Left forelimb (tissue), 1 donor: ENCODE data around the gene CREG1.

ENCODE experiments used
- DNase-seq: peaks from one replicate; pipeline ENCODE4 v3.0.0-alpha.2; 2018; ENCODE audit warnings: low spot score

Gene CREG1

DNA sequence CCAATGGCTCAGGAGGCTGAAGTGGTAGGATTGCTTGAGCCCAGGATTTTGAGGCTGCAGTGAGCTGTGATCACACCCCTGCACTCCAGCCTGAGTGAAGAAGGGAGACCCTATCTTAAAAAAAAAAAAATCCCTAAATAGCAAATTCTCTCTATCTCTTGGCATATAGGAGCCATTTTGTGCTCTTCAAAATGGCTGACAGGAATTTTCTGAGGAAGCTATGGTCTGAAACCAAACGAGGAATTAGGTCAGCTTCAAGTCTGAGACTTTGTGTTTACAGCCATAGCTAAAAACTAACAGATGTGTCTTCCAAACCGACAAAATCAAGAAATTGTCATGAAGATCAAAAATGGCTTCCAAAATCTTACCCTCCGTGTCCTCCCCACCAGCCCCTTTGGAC is 45.8 kb downstream of the CREG1 start:
- no peak for DNase-seq

DNA sequence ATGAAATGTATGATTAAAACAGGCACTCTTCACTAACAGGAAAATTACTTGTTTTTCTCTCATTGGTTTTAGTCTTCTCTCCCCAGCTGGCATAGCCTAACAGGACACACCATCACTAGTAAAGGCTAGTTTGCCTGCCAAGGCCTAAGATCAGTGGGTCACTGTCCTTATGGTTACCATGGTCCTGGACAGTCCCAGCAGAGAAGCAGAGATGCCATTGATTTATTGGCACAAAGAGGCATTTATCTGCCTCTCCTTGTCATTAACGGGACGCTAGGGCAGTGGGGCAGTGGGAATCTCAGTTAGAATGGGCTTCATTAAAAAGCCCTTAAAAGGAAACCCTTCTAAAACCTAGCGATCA is 49.1 kb downstream of the CREG1 start:
- no peak for DNase-seq

DNA sequence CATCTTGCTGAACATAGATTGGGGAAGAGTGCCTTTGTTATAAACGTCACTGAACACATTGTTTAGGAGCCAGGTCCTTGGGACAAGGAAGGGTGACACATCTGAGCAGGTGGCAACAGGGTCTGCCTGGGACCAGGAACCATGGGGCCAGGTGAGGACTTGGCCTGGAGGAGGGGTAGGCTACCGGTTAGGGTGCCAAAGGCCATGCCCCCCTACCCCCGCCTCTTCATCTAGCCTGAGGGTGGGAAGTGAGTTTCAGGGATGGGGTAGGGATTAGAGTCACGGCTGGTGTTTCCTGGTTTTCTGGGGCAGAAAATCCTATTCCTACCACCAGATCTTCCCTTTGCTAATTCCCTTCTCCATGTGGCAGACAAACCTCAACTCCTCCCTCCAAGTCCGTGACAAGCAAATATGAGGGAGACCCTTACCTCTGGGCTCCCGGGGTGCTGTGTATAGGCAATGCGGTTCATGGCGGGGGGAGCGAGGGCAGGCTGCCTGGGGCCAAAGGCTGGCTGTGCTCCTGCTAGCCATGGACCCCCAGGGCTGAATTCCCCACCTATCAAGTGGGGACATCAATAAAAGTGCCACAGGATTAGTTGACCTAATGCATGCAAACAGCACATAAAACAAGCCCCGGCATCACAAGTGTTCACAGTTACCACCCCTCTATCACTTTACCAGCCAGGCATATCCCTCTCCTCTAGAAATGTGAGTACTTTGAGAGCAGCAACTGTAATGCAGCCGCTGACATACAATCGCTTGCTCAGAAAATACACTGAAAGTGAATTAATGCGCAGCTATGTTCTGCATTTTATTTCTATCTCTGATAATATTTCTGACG is 49.7 kb downstream of the CREG1 start:
- DNase-seq, result no peak

DNA sequence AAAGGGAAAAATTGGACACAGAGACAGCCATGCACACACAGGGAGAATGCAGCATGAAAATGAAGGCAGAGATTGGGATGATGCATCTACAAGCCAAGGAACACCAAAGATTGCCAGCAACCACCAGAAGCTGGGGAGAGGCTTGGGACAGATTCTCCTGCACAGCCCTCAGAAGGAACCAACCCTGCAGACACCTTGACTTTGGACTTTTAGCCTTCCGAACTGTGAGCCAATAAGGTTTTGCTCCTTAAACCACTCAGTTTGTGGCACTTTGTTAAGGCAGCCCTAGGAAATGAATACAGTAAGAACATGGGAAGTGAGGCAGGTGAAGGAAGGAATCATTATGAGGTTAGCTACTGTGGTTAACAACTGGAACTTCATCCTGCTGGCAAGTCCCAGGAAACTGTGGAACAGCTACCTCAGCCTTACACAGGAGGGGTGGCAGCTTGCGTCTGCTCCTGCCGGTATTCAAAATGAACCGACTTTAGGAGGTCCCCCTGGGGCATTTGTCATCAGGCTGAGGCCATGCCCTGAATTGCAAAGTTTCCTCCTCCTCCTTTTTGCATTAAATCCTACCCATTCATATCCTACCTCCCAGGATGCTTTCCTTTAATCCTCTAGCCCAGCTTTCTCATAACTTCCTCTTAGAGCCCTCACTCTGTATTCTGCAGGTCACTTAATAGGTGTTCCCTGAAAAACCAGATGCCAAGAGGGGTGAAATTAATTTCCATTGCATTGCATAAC is 50.7 kb downstream of the CREG1 start:
- no peak for DNase-seq

DNA sequence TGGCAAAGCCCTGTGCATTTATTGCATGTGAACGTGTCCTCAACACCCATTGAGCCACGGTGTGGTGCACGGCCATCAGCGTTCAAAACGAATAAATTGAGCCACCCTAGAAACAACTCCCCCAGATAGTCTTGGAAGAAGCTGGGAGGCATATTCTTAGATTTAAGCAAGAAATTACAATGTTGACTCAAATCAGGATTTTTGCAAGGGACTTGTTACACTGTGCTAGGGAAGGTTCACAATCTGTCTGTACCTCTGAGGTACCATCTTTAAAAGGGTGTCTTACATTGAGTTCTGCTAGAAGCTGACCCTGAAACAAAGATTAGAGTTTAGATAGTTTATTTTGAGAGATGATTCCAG is 51.4 kb downstream of the CREG1 start:
- DNase-seq, result no peak

DNA sequence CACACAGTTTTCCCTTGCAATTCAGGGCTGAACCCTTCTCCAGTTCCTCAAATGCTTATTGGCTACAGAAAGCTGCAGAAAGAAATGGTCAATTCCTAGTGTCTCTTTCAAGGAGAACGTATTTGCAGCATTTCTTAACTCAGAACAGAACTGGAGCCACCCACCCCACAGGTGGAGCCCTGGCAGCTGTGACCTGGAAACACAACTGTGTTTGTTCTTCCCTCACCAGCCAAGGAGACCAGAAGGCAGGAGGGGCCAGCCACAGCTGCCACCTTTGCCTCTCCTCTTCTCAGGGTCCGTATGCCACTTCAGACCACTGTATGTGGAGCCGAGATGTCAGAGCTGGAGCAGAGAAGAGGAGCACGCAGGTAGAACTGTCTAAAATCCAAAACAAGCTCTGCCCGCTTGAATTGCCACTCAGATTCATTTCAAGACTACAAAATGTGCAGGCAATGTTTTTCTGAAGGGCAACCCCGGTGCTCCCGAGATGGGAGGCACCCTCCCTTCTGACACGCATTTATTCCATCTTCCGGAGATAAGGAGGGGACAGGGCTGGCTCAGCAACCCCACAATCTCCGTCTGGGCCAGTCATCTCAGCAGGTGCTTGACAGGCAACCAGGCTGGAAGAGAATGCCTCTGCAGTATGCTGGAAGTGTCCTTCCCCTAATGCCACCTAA is 51.9 kb downstream of the CREG1 start:
- no peak for DNase-seq

DNA sequence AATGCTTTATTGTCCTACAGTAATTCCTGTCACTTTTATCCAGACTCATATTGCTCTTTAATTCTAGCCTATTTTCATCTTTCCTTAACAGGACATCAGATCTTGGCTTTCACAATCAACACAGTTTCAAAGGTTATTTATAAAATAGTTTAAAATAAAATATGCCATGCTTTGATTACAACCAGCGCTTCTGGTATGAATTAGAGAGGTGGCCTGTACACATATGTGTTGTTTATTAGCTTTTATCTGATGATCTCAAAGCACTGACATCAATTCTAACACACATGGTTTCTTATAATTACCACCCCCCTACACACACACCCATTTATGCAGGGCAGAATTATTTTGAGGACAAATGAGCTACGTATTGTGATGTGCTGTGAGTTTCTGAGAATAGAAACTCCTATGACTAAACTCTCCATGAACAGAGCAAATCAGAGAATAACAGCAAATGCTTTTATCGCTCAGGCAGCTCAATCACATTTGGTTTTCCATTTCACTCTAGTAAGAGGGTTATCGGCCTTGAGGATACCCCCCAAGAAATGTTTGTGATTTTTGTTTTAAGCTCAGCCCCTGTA is 53.2 kb downstream of the CREG1 start:
- no peak for DNase-seq

DNA sequence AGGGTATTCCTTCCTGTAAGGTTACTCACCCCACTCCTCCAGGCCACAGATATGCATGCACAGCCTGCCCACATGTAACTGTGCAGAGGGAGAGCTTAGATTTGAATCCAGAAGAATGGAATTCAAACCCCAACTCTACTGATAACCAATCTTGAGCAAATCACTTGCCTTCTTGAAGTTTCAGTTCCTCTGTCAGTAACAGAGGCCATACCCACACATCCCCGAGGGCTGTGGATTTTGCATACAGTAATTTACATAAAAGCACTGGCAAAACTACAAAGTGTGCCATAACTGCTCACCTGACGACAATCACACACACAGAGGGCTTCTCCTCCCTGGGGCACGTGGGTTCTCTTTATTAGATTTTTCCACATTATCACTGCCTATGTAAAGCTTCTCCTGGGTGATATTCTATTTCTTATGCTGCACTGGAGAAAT is 53.9 kb downstream of the CREG1 start:
- no peak for DNase-seq

DNA sequence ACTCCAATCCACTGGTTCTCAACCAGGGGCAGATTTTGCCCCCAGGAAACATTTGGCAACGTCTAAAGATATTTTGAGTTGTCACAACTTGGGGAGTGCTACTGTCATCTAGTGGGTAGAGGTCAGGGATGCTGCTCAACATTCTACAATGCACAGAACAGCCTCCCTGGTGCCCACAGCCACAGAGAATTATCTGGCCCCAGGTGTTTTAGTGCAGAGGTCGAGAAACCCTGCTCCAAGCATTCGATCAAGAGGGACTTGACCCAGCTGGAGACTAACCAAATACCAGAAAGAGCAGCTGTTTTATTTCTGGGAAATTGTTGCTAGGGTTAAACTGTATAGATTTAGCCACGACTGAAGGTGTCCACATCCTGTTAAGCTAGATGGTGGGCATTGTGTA is 54.5 kb downstream of the CREG1 start:
- no peak for DNase-seq

DNA sequence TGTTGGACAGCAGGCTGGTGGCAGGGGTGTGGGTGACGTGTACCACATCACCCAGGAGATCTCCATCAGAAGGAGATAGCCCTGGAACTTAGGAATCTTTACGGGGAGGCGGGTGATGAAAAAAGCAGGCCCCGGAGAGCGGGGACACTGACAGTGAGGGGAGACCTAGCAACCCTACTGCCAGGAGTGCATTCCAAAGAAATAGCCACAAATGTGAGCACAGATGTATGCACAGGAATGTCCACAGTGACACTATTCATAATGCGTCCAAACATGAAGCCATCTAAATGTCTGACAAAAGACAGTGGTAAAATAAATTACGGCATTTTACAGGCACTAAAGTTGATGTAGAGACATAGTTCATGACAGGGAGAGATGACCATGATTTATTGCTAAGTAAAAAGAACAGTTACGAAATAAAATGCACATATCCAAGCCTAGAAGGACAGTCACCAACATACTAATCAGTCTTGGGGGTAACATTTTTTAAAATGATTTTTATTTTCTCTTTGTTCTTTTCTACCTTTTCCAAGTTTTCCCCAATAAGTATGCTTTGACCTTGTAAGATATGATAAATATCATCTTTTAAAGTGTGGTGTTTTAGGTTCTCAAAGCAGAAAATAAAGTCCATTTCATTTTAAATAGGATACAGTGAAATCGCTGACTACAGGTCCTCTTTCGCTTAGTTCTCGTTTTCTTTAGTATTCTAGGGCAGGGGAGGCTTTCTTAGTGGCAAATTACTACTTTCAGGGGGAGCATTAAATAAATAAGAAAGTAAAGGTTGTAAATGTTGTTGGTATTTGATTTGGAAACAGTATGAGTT is 56.6 kb downstream of the CREG1 start:
- DNase-seq, result no peak

DNA sequence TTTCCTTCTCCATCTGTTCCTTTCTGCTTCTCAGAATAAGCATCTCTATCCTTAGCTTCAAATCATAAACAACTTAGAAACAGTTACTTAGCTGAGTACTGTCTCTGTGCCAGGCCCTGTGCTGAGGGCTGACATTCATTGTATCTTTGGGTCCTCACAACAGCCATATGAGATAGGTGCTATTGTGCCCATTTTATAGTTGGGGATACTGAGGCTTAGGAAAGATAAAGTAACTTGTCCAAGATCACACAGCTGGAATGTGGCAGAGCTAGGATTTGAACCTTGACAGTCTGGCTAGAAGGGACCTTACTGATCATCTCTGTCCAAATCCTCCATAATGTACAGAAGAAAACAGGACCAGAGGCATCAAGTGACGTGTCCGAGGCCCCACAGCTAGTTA is 60.2 kb downstream of the CREG1 start:
- DNase-seq, result no peak

DNA sequence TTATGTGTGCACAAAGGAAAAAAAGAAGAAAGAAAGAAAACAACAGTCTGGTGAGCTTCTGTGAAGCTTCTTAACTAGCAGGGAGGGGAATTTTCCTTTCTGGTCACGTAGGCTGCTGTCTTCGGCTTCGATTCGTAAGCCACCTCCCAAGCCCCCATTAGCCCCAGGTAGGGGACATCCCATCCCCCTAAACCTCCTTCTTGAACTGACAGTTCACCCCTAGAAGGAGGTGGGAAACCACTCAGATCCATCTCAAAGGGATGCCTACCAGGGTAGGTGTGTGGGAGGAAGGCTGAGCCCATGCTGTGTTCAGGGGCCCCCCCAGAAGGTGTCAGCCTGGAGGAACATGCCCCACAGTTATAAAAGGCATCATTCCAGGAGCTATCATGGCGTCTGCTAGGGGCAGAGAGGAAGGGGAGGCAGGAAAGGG is 61.1 kb downstream of the CREG1 start:
- no peak for DNase-seq

DNA sequence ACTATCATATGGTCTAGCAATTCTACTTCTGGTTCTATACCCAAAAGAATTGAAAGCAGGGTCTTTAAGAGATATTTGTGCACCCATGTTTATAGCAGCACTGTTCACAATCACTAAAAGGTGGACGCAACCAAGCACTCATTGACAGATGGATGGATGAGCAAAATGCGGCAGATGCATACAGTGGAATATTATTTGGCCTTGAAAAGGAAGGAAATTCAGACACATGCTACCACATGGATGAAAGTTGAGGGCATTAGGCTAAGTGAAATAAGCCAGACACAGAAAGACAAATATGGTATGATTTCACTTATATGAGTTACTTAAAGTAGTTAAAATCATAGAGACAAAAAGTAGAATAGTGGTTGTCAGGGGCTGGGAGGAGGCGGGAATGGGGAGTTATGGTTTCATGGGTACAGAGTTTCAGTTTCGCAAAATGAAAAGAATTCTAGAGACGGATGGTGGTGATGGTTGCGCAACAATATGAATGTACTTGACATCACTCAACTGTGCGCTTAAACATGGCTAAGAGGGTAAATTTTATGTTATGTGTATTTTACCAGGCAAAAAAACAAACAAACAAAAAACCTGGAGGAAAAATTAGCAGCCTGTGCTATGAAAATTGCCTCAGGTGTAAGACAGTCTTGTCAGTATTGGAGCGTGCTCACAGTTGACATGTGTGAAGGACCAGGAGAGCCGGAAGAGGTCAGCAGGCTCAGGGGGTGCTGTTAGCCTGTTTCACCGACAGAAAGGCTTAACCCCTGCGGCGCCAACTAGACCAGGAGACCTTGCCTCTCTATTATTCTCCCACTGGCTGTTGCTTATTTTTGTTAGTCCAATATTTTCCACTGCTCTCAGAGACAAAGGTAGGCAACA is 61.7 kb downstream of the CREG1 start:
- DNase-seq, result no peak
